H1 (cell line): ENCODE results near the gene ANXA8. TPM values are rescaled to one million over a fixed set of nuclear protein-coding genes. Genes with fewer than 3 reads are reported as not detected.
"Not testable (repeated sequence)": the region's sequence is repeated elsewhere in the genome, so short reads cannot be mapped to it uniquely, and the experiment has no call there.

Experiments used
- CTCF ChIA-PET: fragments of 300-600 bp; sonication (Branson Sonifier 250); formaldehyde crosslinking; loops from one replicate; lab custom pipeline; 2021; ENCODE audit not compliant: partially characterized antibody; lab: Charles Lee
- POLR2A ChIA-PET: fragments of 300-600 bp; sonication (Branson Sonifier 250); formaldehyde crosslinking; loops from one replicate; lab custom pipeline; 2021; ENCODE audit warnings: inconsistent platforms; ENCODE audit not compliant: partially characterized antibody; lab: Charles Lee
- DNase-seq, 2 experiments: peaks; one replicate each; pipeline versions ENCODE4 v3.0.0 to v3.0.0-alpha.2; 2010 to 2022; ENCODE audit warnings: low spot score in 2 of 2, low read depth in 1 of 2, mixed read lengths in 1 of 2
- FAIRE-seq: peaks from 2 replicates; lab custom pipeline; 2011; peaks lifted over from hg19 to GRCh38; lab: Jason Lieb, UNC
- H2AFZ ChIP-seq: 2 replicates; pipeline ENCODE4 v1.8.1; 2012; ENCODE audit warnings: low read length, inconsistent platforms
- H2AK5ac ChIP-seq: 2 replicates; pipeline ENCODE4 v1.6.1; 2013; ENCODE audit warnings: low read depth, low read length
- H2BK120ac ChIP-seq: replicated peaks from 2 replicates; pipeline ENCODE3; 2013; ENCODE audit warnings: low read depth, low read length, inconsistent platforms
- H2BK12ac ChIP-seq: 2 replicates; pipeline ENCODE4 v1.6.1; 2013; ENCODE audit warnings: low read depth, low read length
- H2BK15ac ChIP-seq: 2 replicates; pipeline ENCODE4 v1.6.1; 2013; ENCODE audit warnings: low read length
- H2BK20ac ChIP-seq: 2 replicates; pipeline ENCODE4 v1.6.1; 2013; ENCODE audit warnings: low read length
- H2BK5ac ChIP-seq: 2 replicates; pipeline ENCODE4 v1.6.1; 2013; ENCODE audit warnings: low read depth, low read length
- H3K14ac ChIP-seq: 2 replicates; pipeline ENCODE4 v1.6.1; 2013; ENCODE audit warnings: inconsistent platforms; ENCODE audit not compliant: insufficient read length
- H3K18ac ChIP-seq: 2 replicates; pipeline ENCODE4 v1.6.1; 2013; ENCODE audit warnings: low read length; ENCODE audit errors: extremely low read depth
- H3K23ac ChIP-seq: 2 replicates; pipeline ENCODE4 v1.6.1; 2013; ENCODE audit warnings: inconsistent platforms; ENCODE audit not compliant: insufficient read length
- H3K23me2 ChIP-seq: 2 replicates; pipeline ENCODE4 v1.6.1; 2013; ENCODE audit warnings: low read depth, low read length
- H3K27ac ChIP-seq: 2 replicates; pipeline ENCODE4 v1.6.1; 2011; ENCODE audit warnings: low read depth, low read length, inconsistent platforms
- H3K27me3 ChIP-seq, 4 experiments: replicated peaks in 1 of 4; 1 replicate in 1 of 4; 2 replicates in 3 of 4; pipeline versions ENCODE4 v1.6.1 to v1.8.1; 2011 to 2013; ENCODE audit warnings: low read length in 3 of 4, mild to moderate bottlenecking in 3 of 4, inconsistent platforms in 2 of 4, mixed read lengths in 2 of 4, moderate library complexity in 1 of 4; ENCODE audit not compliant: control insufficient read depth in 3 of 4, insufficient read depth in 3 of 4; ENCODE audit errors: extremely low read depth in 1 of 4
- H3K36me3 ChIP-seq, 4 experiments: 2 replicates each; pipeline versions ENCODE4 v1.6.1 to v1.8.1; 2011 to 2013; ENCODE audit warnings: mild to moderate bottlenecking in 4 of 4, low read length in 3 of 4, moderate library complexity in 2 of 4, control low read depth in 1 of 4, inconsistent platforms in 1 of 4; ENCODE audit not compliant: insufficient read depth in 4 of 4, control insufficient read depth in 2 of 4
- H3K4ac ChIP-seq: replicated peaks from 2 replicates; pipeline ENCODE3; 2013; ENCODE audit warnings: low read length, low read depth, mixed read lengths, inconsistent platforms; ENCODE audit not compliant: insufficient read length
- H3K4me1 ChIP-seq, 4 experiments: replicated peaks in 1 of 4; 1 replicate in 1 of 4; 2 replicates in 3 of 4; pipeline versions ENCODE4 v1.6.1 to v1.8.1; 2011 to 2013; ENCODE audit warnings: low read length in 3 of 4, inconsistent platforms in 2 of 4, mixed read lengths in 1 of 4; ENCODE audit not compliant: insufficient read depth in 4 of 4, control insufficient read depth in 3 of 4
- H3K4me2 ChIP-seq, 2 experiments: 2 replicates each; pipeline versions ENCODE4 v1.6.1 to v1.8.1; 2011 to 2013; ENCODE audit warnings: low read depth in 2 of 2, low read length in 2 of 2, control low read depth in 1 of 2, inconsistent platforms in 1 of 2, mild to moderate bottlenecking in 1 of 2; ENCODE audit not compliant: insufficient read depth in 1 of 2
- H3K4me3 ChIP-seq, 4 experiments: fragments of 200-600, 300-600 bp in 1 of 4; sonication (generic), shearing (Covaris generic), sonication (Bioruptor Twin) in 1 of 4; 2 replicates each; pipeline versions ENCODE4 v1.5.1 to v1.8.1; 2011 to 2016; ENCODE audit warnings: low read length in 4 of 4, low read depth in 3 of 4, control low read depth in 2 of 4, inconsistent platforms in 2 of 4, mild to moderate bottlenecking in 2 of 4, mixed read lengths in 1 of 4, moderate library complexity in 1 of 4; ENCODE audit not compliant: insufficient read depth in 2 of 4; ENCODE audit errors: extremely low read depth in 1 of 4
- H3K56ac ChIP-seq: replicated peaks from 2 replicates; pipeline ENCODE3; 2013; ENCODE audit warnings: low read depth, mild to moderate bottlenecking, mixed read lengths, low read length, inconsistent platforms; ENCODE audit not compliant: insufficient read length
- H3K79me1 ChIP-seq: 2 replicates; pipeline ENCODE4 v1.6.1; 2013; ENCODE audit warnings: low read depth, low read length, control low read depth
- H3K79me2 ChIP-seq, 2 experiments: 2 replicates each; pipeline versions ENCODE4 v1.6.1 to v1.8.1; 2012 to 2013; ENCODE audit warnings: low read length in 2 of 2, mild to moderate bottlenecking in 2 of 2, inconsistent platforms in 1 of 2; ENCODE audit not compliant: insufficient read depth in 2 of 2, control insufficient read depth in 1 of 2
- H3K9ac ChIP-seq, 4 experiments: replicated peaks in 1 of 4; 1 replicate in 1 of 4; 2 replicates in 3 of 4; pipeline versions ENCODE4 v1.6.1 to v1.8.1; 2011 to 2013; ENCODE audit warnings: low read depth in 3 of 4, low read length in 3 of 4, control low read depth in 2 of 4, mild to moderate bottlenecking in 2 of 4, moderate library complexity in 2 of 4, inconsistent platforms in 1 of 4; ENCODE audit errors: extremely low read depth in 1 of 4
- H3K9me3 ChIP-seq, 2 experiments: 2 replicates each; pipeline versions ENCODE4 v1.6.1 to v1.8.1; 2012 to 2013; ENCODE audit warnings: mild to moderate bottlenecking in 2 of 2, moderate library complexity in 2 of 2, control low read depth in 1 of 2, inconsistent platforms in 1 of 2, low read depth in 1 of 2, low read length in 1 of 2, mixed read lengths in 1 of 2; ENCODE audit not compliant: insufficient read depth in 2 of 2
- H4K20me1 ChIP-seq, 2 experiments: replicated peaks in 1 of 2; 2 replicates each; pipeline versions ENCODE3 to v1.8.1; 2011 to 2013; ENCODE audit warnings: inconsistent platforms in 2 of 2, low read length in 2 of 2, mild to moderate bottlenecking in 1 of 2; ENCODE audit not compliant: insufficient read depth in 2 of 2, control insufficient read depth in 1 of 2
- H4K5ac ChIP-seq: 2 replicates; pipeline ENCODE4 v1.6.1; 2013; ENCODE audit warnings: low read length, low read depth, mixed read lengths, inconsistent platforms; ENCODE audit not compliant: insufficient read length
- H4K8ac ChIP-seq: 2 replicates; pipeline ENCODE4 v1.8.0; 2013; ENCODE audit warnings: mild to moderate bottlenecking, moderate library complexity, low read length, inconsistent platforms; ENCODE audit not compliant: insufficient read depth; ENCODE audit errors: extremely low read depth
- H4K91ac ChIP-seq: replicated peaks from 2 replicates; pipeline ENCODE3; 2013; ENCODE audit warnings: low read length, mixed read lengths, inconsistent platforms; ENCODE audit not compliant: insufficient read length
- WGBS, 2 experiments: shearing (Covaris generic) in 1 of 2; methylation state at CpG; one replicate each; pipeline versions ENCODE4 v1.1.6 to v1.1.7; 2013 to 2015; ENCODE audit warnings: low lambda C conversion rate in 2 of 2, mixed read lengths in 2 of 2, inconsistent platforms in 1 of 2, low coverage in 1 of 2, missing lambda C conversion rate in 1 of 2; ENCODE audit not compliant: insufficient replicate concordance in 2 of 2, insufficient coverage in 1 of 2, insufficient read length in 1 of 2; ENCODE audit errors: extremely low coverage in 1 of 2, missing lambda C conversion rate in 1 of 2; 5-methylcytosine and 5-hydroxymethylcytosine counted together
- polyA plus RNA-seq, 7 experiments: library from polyadenylated mRNA; depleted of rRNA in 3 of 7; stranded (reverse) in 5 of 7; unstranded in 2 of 7; fragments of >200 nt in 5 of 7; fragments of 200-250 nt in 2 of 7; gene quantifications; 1 replicate in 5 of 7; 2 replicates in 1 of 7; 4 replicates in 1 of 7; pipeline versions ENCODE4 v1.2.1 to v1.2.3, GENCODE V29; 2011 to 2013; ENCODE audit warnings: missing spikeins in 2 of 7, mixed read lengths in 2 of 7
- total RNA-seq: library from RNA; stranded (reverse); fragmentation: NEBNext Ultra II Directional; extraction: Animal tissue kit (Norgen Biotek cat#: 25700); gene quantifications from 2 replicates; pipeline ENCODE4 v1.2.1, GENCODE V29; 2021

The ANXA8 gene
- total and polyA plus RNA-seq, 2 of the 8 experiments (the other 6 are each of a cell fraction or from before 2014, with no cell fraction given) = 0.15 TPM; not detected in 1

- FAIRE-seq = not testable (repeated sequence)
Observed at GRCh38 chr10:47478114-47478513, 5.8 kb downstream of the ANXA8 start.

GRCh38 chr10:47477078-47477477 lies 6.8 kb downstream of the ANXA8 start:
- FAIRE-seq, H3K36me3 ChIP-seq, H4K5ac ChIP-seq, H3K4me1 ChIP-seq, POLR2A ChIA-PET, H2AK5ac ChIP-seq, H3K27me3 ChIP-seq, H3K79me1 ChIP-seq, H3K14ac ChIP-seq, H2BK15ac ChIP-seq, H4K8ac ChIP-seq, DNase-seq, H3K4ac ChIP-seq, H2BK120ac ChIP-seq, H2BK12ac ChIP-seq, H2AFZ ChIP-seq, H4K20me1 ChIP-seq, H3K18ac ChIP-seq, H4K91ac ChIP-seq, H2BK5ac ChIP-seq, H3K4me2 ChIP-seq, H3K9me3 ChIP-seq, H3K23ac ChIP-seq, H3K9ac ChIP-seq, H2BK20ac ChIP-seq, H3K23me2 ChIP-seq, H3K56ac ChIP-seq, CTCF ChIA-PET, H3K27ac ChIP-seq, H3K79me2 ChIP-seq, H3K4me3 ChIP-seq: not testable (repeated sequence)
- WGBS, 2 experiments = 100% methylated on average over 3 of the region's 11 CpGs; no CpG with 5 or more reads in 1 of the 2 experiments

More at GRCh38 chr10:47478114-47478513, 5.8 kb downstream of the ANXA8 start:
- H3K4me1 ChIP-seq, H3K23ac ChIP-seq, H3K23me2 ChIP-seq, H3K9ac ChIP-seq, H3K27ac ChIP-seq, H3K14ac ChIP-seq, H3K9me3 ChIP-seq, H4K91ac ChIP-seq, H3K4ac ChIP-seq, H3K79me1 ChIP-seq, POLR2A ChIA-PET, H2BK12ac ChIP-seq, H3K4me2 ChIP-seq, H4K5ac ChIP-seq, H3K27me3 ChIP-seq, H3K4me3 ChIP-seq, H2AK5ac ChIP-seq, H3K36me3 ChIP-seq, H4K20me1 ChIP-seq, H2BK5ac ChIP-seq, H2BK120ac ChIP-seq, H4K8ac ChIP-seq, DNase-seq, H3K18ac ChIP-seq, H2AFZ ChIP-seq, H2BK15ac ChIP-seq, CTCF ChIA-PET, H2BK20ac ChIP-seq, H3K79me2 ChIP-seq, H3K56ac ChIP-seq: not testable (repeated sequence)
- WGBS, 2 experiments = no CpG with 5 or more reads among the region's 5 CpGs
